Epithelial cell of proximal tubule (primary cell): ENCODE measurements around the gene H6PD. TPM values are rescaled to one million over a fixed set of nuclear protein-coding genes. Genes with fewer than 3 reads are reported as not detected.

Experiments used
- DNase-seq: peaks from one replicate; pipeline ENCODE4 v3.0.0-alpha.2; 2011; ENCODE audit warnings: low read depth
- H3K4me3 ChIP-seq: 2 replicates; pipeline ENCODE4 v1.5.1; 2011; ENCODE audit warnings: low read depth, mild to moderate bottlenecking, low read length
- total RNA-seq: library from RNA; depleted of rRNA; stranded (reverse); fragments of >200 nt; gene quantifications from 2 replicates; pipeline ENCODE4 v1.2.3, GENCODE V29; 2015
- TF ChIP-seq, protein P1 (sequence below): conservative IDR thresholded peaks from 2 replicates; pipeline ENCODE4 v1.5.1; 2012; ENCODE audit warnings: low read depth, mild to moderate bottlenecking, low read length

The H6PD gene
- total RNA-seq, 1 donor from 2014 or later, result 10.7 TPM

DNA sequence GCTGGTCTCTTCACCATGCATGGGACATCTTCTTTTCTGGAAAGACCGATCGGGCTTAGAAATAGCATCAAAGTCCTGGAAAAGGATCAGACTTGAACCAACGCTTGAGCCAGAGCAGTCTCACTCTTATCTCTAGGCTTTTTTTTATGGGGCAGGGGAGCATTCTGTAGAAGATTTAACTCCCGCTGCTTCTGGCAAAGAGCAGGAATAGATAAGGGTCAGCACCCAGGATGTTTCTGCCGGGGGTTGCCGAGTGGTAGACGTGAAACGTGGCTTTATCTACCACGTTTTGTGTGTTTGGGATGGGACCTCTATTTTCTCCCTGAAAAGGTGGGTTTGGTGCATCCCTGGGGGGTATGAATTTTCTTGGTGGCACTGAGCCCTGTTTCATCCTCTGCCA, 76.9 kb downstream of the H6PD start:
- DNase-seq, result no peak
- no peak overlapping the region for H3K4me3 ChIP-seq
- TF ChIP-seq, protein P1, sequence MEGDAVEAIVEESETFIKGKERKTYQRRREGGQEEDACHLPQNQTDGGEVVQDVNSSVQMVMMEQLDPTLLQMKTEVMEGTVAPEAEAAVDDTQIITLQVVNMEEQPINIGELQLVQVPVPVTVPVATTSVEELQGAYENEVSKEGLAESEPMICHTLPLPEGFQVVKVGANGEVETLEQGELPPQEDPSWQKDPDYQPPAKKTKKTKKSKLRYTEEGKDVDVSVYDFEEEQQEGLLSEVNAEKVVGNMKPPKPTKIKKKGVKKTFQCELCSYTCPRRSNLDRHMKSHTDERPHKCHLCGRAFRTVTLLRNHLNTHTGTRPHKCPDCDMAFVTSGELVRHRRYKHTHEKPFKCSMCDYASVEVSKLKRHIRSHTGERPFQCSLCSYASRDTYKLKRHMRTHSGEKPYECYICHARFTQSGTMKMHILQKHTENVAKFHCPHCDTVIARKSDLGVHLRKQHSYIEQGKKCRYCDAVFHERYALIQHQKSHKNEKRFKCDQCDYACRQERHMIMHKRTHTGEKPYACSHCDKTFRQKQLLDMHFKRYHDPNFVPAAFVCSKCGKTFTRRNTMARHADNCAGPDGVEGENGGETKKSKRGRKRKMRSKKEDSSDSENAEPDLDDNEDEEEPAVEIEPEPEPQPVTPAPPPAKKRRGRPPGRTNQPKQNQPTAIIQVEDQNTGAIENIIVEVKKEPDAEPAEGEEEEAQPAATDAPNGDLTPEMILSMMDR, result no peak

DNA sequence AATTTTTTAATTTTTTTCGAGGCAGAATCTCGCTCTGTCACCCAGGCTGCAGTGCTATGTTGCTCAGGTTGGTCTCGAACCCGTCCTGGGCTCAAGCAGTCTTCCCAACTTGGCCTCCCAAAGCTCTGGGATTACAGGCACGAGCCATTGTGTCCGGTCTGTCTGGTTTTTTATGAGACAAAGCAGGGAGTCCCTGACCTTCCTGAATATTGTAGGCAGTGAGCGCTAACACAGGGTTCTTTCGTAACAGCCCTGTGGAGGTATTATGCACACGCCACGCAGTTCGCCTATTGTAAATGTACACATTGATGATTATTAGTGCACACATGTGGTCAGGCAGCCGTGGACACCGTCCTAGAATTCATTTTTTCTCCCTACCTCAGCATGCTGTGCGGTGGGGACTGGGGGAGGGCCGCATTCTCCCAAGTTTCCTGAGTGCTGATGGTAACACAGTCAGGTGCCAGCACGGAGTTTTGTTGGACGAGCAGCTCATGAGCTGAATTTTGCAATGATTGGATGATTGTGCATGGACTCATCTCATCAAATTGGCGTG, 77.7 kb downstream of the H6PD start:
- TF ChIP-seq, protein P1, result no peak
- DNase-seq, result no peak
- no peak overlapping the region for H3K4me3 ChIP-seq

DNA sequence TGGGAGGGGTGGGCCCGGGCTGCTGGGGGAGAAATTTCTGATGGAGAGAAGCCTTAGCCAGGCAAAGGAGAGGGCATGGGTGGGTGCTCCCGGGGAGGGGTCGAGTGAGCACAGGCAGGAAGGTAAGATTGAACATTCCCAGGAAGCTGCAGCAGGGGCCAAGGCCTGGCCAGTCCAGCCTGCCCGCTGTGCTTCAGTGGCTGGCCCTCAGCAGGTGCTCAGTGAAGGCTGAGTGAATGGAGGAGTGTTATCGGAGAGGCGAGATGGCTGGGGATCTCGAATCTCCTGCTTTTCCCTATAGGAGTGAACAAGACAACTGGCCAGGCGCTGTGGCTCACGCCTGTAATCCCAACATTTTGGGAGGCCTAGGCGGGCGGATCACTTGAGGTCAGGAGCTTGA, 79.0 kb downstream of the H6PD start:
- no peak for DNase-seq
- no peak overlapping the region for H3K4me3 ChIP-seq
- TF ChIP-seq, protein P1, result no peak

DNA sequence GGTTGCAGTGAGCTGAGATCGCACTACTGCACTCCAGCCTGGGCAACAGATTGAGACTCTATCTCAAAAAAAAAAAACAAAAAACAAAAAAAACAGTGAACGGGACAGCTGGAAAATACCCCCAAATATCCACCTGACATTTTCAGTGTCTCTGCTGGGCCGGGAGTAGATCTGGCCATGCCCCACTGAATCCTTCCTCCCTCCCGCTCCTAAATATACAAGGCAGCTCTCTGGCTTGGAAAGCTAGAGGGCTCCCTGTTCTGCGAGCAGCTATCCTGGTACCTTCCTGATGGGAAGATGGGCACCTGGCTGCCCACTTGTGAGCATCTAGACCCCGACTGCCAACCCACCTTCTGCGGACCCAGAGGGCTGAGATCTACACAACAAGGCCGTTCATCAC, 79.5 kb downstream of the H6PD start:
- DNase-seq, result no peak
- TF ChIP-seq, protein P1, result no peak
- no peak overlapping the region for H3K4me3 ChIP-seq

DNA sequence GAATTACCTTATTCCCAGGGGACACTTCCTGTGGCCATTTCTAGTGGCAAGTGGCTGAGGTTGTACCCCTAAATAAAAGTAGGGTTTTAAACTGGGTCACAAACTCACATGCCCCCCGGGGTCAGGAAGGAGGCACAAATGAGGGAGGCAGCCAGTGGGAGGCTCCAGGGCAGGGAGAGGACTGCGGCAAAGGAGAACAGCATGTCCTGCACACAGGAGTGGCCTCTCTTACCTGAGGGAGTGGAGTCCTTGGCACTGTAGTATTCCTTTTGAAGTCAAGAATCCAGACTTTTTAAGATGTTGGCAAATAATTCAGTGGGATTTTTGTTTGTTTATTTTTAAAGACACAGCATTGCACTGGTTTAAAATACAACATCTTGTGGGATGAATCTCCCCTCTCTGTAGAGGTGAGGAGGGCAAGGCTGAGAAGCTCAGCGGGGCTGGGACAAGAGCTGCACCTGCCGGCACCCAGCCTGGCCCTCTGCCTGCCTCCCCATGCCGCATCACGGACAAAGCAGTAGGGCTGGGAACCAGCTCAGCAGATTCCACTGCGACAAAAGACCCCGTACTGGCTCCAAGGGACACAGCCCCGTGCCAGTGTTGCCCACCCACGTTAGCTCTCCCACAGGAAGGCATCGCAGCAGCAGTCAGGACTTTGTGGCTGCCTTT, 80.3 kb downstream of the H6PD start:
- DNase-seq, result no peak
- H3K4me3 ChIP-seq, result no peak overlapping the region
- TF ChIP-seq, protein P1, result no peak

DNA sequence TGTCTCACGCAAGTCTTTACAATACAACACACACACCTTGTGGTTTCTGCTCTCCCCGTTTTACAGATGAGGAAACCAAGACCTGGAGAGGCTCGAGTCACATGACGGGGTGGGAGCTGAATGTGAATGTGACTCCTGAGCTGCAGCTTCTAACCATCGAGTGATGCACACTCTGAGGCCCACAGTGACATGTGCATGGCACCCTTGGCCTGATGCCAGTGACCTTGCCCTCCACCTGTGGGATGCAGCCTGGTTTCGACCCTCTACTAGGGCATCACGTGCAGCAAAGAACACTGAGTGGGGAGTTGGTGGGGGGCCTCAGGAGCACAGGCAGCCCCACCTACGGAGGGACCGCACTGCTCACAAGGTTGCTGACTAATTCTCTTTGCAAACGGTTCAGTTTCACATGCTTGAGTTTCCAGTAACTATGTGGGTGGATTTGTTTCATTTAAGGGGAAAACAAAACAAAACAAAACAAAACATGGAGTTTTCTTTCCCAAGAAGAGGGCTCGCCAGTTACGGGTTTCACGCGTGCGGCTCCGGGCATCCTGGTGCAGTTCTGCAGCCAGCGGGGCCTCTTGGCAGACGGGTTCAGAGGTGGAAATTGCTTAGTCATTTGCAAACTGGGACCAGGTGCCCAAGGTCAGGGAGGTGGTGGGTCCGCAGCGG, 81.0 kb downstream of the H6PD start:
- DNase-seq, result peak; percentile 63
- TF ChIP-seq, protein P1, result no peak
- no peak overlapping the region for H3K4me3 ChIP-seq

DNA sequence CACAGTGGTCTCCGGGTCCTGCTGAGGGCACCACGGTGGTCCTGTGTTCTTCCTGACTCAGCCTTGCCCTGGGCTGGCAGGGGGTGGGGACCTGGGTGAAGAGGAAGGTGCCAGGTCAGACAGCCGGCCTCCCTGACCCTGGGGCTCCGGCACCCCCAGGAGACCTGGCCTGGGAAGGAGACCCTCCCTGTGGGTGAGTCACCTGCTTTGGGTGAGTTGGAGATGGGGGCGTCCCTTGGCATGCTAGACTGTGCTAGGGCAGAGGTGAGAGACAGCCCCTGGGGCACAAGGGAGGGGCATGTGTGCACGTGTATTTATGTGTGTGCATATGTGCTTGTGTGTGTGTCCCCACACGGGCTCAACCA, 81.5 kb downstream of the H6PD start:
- no peak for DNase-seq
- H3K4me3 ChIP-seq, result no peak overlapping the region
- TF ChIP-seq, protein P1, result no peak
